Osteocyte (in vitro differentiated cells): Measurements from ENCODE around the gene NUAK1. TPM values are rescaled to one million over a fixed set of nuclear protein-coding genes. Genes with fewer than 3 reads are reported as not detected.

Experiments used
- DNase-seq: peaks from one replicate; pipeline ENCODE4 v3.0.0; 2021; ENCODE audit warnings: mixed read lengths; ENCODE audit not compliant: unreplicated experiment; ENCODE audit errors: extremely low spot score
- H3K27ac Mint-ChIP-seq: one replicate; pipeline ENCODE4 v1.8.0; 2021; ENCODE audit warnings: mild to moderate bottlenecking, mixed read lengths; ENCODE audit not compliant: unreplicated experiment
- H3K27me3 Mint-ChIP-seq: one replicate; pipeline ENCODE4 v1.8.0; 2021; ENCODE audit warnings: mixed read lengths; ENCODE audit not compliant: unreplicated experiment
- H3K36me3 Mint-ChIP-seq: one replicate; pipeline ENCODE4 v1.8.0; 2021; ENCODE audit warnings: mixed read lengths; ENCODE audit not compliant: unreplicated experiment
- H3K4me1 Mint-ChIP-seq: one replicate; pipeline ENCODE4 v1.8.0; 2021; ENCODE audit warnings: mixed read lengths; ENCODE audit not compliant: unreplicated experiment
- H3K4me3 Mint-ChIP-seq: one replicate; pipeline ENCODE4 v1.8.0; 2021; ENCODE audit warnings: mild to moderate bottlenecking, moderate library complexity, mixed read lengths; ENCODE audit not compliant: unreplicated experiment
- H3K9me3 Mint-ChIP-seq: one replicate; pipeline ENCODE4 v1.8.0; 2021; ENCODE audit warnings: mixed read lengths; ENCODE audit not compliant: unreplicated experiment
- CTCF ChIP-seq: fragments of 200-600 bp; sonication (generic); IDR thresholded peaks from 2 replicates; pipeline ENCODE4 v1.5.0; 2021; ENCODE audit warnings: antibody characterized with exemption, mild to moderate bottlenecking, moderate library complexity
- total RNA-seq: library from RNA; stranded (reverse); gene quantifications from 2 replicates; pipeline ENCODE4 v1.2.1, GENCODE V29; 2021

NUAK1 gene
- total RNA-seq, 1 donor from 2014 or later: 21.1 TPM

GRCh38 chr12:106093246-106093645 is 45.5 kb downstream of the NUAK1 start:
- Mint-ChIP-seq H3K4me1 (peaks cover 68% of the 10 kb centered on the region), H3K9me3 (no peaks in the 10 kb centered on the region), H3K4me3 (no peak overlapping the region), H3K27me3 (no peaks in the 10 kb centered on the region), H3K36me3 (peaks cover 15% of the 10 kb centered on the region), H3K27ac (peak overlapping the region; percentile 99)
- no peak for DNase-seq
- TF ChIP-seq CTCF: peak; percentile 22

GRCh38 chr12:106091446-106091820 is 47.3 kb downstream of the NUAK1 start:
- H3K4me3 Mint-ChIP-seq: peak overlapping the region; percentile 0
- H3K27ac Mint-ChIP-seq: peak overlapping the region; percentile 99
- H3K36me3 Mint-ChIP-seq: peaks cover 23% of the 10 kb centered on the region
- H3K27me3 Mint-ChIP-seq: no peaks in the 10 kb centered on the region
- TF ChIP-seq CTCF: no peak
- no peaks in the 10 kb centered on the region for H3K9me3 Mint-ChIP-seq
- peaks cover 62% of the 10 kb centered on the region for H3K4me1 Mint-ChIP-seq
- DNase-seq: no peak

GRCh38 chr12:106090591-106091445 is 47.9 kb downstream of the NUAK1 start:
- Mint-ChIP-seq H3K4me3 (peak overlapping the region; percentile 0), H3K4me1 (peaks cover 58% of the 10 kb centered on the region), H3K27me3 (no peaks in the 10 kb centered on the region), H3K36me3 (peaks cover 22% of the 10 kb centered on the region), H3K9me3 (no peaks in the 10 kb centered on the region), H3K27ac (peak overlapping the region; percentile 99)
- DNase-seq: peak; percentile 86
- no peak for TF ChIP-seq CTCF

- Mint-ChIP-seq H3K9me3 (no peaks in the 10 kb centered on the region), H3K27me3 (no peaks in the 10 kb centered on the region), H3K27ac (peak overlapping the region; percentile 99), H3K4me1 (peaks cover 63% of the 10 kb centered on the region), H3K36me3 (peaks cover 20% of the 10 kb centered on the region), H3K4me3 (no peak overlapping the region)
- no peak for TF ChIP-seq CTCF
- no peak for DNase-seq
These were observed 48.8 kb downstream of the NUAK1 start for GRCh38 chr12:106089935-106090334.

GRCh38 chr12:106088811-106089485 is 49.8 kb downstream of the NUAK1 start:
- DNase-seq: no peak
- H3K27me3 Mint-ChIP-seq: no peaks in the 10 kb centered on the region
- no peak for TF ChIP-seq CTCF
- peaks cover 66% of the 10 kb centered on the region for H3K4me1 Mint-ChIP-seq
- H3K27ac Mint-ChIP-seq: peak overlapping the region; percentile 99
- H3K4me3 Mint-ChIP-seq: no peak overlapping the region
- H3K36me3 Mint-ChIP-seq: peaks cover 18% of the 10 kb centered on the region
- no peaks in the 10 kb centered on the region for H3K9me3 Mint-ChIP-seq
